ENCODE data around the gene KLHL22.

The KLHL22 gene

DNA sequence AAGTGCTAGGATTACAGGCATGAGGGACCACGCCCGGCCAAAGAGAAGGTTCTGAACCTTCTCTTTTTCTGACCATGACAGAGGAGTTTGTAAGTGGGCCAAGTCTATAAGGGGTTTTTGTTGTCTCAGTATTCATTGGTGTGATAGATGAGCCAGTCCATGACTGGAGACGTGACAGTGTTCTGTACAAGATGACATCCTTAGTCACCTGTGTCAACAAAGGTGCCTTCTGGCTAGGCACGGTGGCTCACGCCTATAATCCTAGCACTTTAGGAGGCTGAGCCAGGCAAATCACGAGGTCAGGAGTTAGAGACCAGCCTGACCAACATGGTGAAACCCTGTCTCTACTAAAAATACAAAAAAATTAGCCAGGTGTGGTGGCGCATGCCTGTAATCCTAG lies 4.2 kb upstream of the KLHL22 start (continued):
- TF ChIP-seq ZNF70 (CRISPR knock-in tag; IDR thresholded peaks at IDR 0.05) (no peak), TCF4 (CRISPR knock-in tag; IDR thresholded peaks at IDR 0.05; ENCODE audit: borderline replicate concordance) (no peak)

DNA sequence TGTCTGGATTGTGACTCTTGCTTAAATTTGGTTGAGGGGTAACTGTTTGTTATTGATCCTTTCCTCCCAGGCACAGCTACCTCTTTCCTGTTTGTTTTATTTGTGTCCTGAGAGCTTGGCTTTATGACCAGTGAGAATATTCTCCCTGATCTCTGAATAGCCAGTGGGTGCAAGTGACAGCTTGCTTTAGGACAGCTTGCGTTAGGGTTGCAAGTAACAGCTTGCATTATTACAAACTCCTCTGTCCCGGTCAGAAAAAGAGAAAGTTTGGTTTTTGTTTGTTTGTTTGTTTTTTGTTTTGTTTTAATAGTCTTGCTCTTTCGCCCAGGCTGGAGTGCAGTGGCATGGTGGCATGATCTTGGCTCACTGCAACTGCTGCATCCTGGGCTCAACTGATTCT lies 3.3 kb upstream of the KLHL22 start:
- no peak for ATAC-seq
- TF ChIP-seq ARNTL (CRISPR knock-in tag; IDR thresholded peaks at IDR 0.05; ENCODE audit: borderline replicate concordance, low read depth), result no peak
- TF ChIP-seq GLIS3 (CRISPR knock-in tag; IDR thresholded peaks at IDR 0.05), result no peak
- TF ChIP-seq, protein P1, sequence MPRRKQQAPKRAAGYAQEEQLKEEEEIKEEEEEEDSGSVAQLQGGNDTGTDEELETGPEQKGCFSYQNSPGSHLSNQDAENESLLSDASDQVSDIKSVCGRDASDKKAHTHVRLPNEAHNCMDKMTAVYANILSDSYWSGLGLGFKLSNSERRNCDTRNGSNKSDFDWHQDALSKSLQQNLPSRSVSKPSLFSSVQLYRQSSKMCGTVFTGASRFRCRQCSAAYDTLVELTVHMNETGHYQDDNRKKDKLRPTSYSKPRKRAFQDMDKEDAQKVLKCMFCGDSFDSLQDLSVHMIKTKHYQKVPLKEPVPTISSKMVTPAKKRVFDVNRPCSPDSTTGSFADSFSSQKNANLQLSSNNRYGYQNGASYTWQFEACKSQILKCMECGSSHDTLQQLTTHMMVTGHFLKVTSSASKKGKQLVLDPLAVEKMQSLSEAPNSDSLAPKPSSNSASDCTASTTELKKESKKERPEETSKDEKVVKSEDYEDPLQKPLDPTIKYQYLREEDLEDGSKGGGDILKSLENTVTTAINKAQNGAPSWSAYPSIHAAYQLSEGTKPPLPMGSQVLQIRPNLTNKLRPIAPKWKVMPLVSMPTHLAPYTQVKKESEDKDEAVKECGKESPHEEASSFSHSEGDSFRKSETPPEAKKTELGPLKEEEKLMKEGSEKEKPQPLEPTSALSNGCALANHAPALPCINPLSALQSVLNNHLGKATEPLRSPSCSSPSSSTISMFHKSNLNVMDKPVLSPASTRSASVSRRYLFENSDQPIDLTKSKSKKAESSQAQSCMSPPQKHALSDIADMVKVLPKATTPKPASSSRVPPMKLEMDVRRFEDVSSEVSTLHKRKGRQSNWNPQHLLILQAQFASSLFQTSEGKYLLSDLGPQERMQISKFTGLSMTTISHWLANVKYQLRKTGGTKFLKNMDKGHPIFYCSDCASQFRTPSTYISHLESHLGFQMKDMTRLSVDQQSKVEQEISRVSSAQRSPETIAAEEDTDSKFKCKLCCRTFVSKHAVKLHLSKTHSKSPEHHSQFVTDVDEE (CRISPR knock-in tag; IDR thresholded peaks at IDR 0.05), result no peak
- TF ChIP-seq RARB (CRISPR knock-in tag; IDR thresholded peaks at IDR 0.05), result no peak
- TF ChIP-seq ZFP3 (CRISPR knock-in tag; IDR thresholded peaks at IDR 0.05), result no peak
- no peak for TF ChIP-seq ZNF8 (CRISPR knock-in tag; IDR thresholded peaks at IDR 0.05)
- TF ChIP-seq PPARA (CRISPR knock-in tag; IDR thresholded peaks at IDR 0.05; ENCODE audit: borderline replicate concordance), result no peak
- TF ChIP-seq ISL1 (CRISPR knock-in tag; IDR thresholded peaks at IDR 0.05), result no peak
- TF ChIP-seq ZNF70 (CRISPR knock-in tag; IDR thresholded peaks at IDR 0.05), result no peak
- TF ChIP-seq TCF4 (CRISPR knock-in tag; IDR thresholded peaks at IDR 0.05; ENCODE audit: borderline replicate concordance), result no peak

DNA sequence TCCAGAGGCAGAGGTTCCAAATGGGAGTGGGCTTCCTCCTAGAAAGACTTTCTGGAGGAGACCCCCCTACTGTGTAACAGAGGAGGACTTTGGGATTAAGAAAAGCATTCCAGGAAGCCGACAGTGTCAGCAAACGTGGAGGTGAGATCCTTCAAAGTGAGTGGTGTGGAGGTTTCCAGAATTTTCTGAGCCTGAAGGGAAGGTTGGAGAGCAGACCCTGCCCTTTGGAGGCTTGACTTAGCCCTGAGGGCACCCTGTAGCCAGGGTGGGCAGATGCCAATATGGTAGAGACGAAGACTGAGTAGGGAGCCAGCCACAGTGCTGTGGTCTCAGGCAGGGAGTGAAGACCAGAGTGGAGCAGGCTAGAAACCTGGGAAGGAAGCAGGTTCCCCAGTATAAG lies 1.8 kb upstream of the KLHL22 start:
- TF ChIP-seq RARB (CRISPR knock-in tag; IDR thresholded peaks at IDR 0.05) (no peak), ARNTL (CRISPR knock-in tag; IDR thresholded peaks at IDR 0.05; ENCODE audit: borderline replicate concordance, low read depth) (no peak), ZC3H10 (CRISPR knock-in tag; IDR thresholded peaks at IDR 0.05) (no peak), ZNF8 (CRISPR knock-in tag; IDR thresholded peaks at IDR 0.05) (no peak), ZNF565 (CRISPR knock-in tag; conservative IDR thresholded peaks at IDR 0.05; ENCODE audit: low read depth) (no peak), ESRRG (CRISPR knock-in tag; IDR thresholded peaks at IDR 0.05) (no peak), GLIS3 (CRISPR knock-in tag; IDR thresholded peaks at IDR 0.05) (no peak), TCF4 (CRISPR knock-in tag; IDR thresholded peaks at IDR 0.05; ENCODE audit: borderline replicate concordance) (no peak)
- TF ChIP-seq, protein P2, sequence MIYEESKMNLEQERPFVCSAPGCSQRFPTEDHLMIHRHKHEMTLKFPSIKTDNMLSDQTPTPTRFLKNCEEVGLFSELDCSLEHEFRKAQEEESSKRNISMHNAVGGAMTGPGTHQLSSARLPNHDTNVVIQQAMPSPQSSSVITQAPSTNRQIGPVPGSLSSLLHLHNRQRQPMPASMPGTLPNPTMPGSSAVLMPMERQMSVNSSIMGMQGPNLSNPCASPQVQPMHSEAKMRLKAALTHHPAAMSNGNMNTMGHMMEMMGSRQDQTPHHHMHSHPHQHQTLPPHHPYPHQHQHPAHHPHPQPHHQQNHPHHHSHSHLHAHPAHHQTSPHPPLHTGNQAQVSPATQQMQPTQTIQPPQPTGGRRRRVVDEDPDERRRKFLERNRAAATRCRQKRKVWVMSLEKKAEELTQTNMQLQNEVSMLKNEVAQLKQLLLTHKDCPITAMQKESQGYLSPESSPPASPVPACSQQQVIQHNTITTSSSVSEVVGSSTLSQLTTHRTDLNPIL (CRISPR knock-in tag; IDR thresholded peaks at IDR 0.05; ENCODE audit: low read depth), result no peak
- no peak for ATAC-seq

DNA sequence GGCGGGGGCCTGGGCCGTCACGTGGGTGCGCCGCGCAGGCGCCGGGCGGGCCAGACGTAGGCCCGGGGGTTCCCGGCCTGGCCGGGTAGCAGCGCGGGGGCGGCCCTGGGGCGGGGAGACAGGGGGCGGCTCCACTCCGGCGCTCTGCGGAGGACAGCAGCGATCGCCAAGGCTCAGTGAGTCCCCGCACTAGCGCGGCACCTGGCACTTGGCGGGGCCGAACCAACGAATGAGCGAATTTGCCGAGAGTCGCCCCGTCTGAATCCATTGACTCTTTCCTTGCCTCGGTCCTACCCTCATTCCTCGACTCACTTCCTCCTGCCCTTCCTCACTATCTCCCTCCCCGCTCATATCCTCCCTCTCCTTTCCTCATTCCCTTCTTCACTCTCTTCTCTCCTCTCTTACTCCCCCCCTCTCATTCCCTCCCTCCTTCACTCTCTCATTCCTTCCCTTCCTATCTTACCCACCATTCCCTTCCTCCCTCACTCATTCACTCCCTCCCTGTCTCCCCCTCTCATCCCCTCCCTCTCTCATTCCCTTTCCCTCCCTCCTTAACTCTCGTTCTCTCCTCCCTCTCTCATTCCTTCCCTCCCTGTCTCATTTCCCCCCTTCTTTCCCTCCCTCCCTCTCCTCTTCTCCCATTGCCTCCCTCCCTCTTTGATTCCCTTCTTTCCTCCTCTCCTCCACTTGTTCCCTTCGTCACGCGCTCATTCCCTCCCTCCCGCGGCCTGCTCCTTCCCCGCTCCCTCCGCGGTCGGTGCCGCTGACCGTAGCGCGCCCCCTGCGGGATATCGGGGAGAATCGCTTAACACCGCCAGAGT lies 476 bp upstream of the KLHL22 start:
- ATAC-seq, result peak; percentile 92
- TF ChIP-seq PPARA (CRISPR knock-in tag; IDR thresholded peaks at IDR 0.05; ENCODE audit: borderline replicate concordance) (no peak), OSR1 (CRISPR knock-in tag; IDR thresholded peaks at IDR 0.05) (no peak), SNAI2 (CRISPR knock-in tag; IDR thresholded peaks at IDR 0.05) (0 out of 2 replicates have a peak, but pooled peaks have one; percentile 57), BACH2 (CRISPR knock-in tag; IDR thresholded peaks at IDR 0.05; ENCODE audit: borderline replicate concordance) (no peak), GLIS3 (CRISPR knock-in tag; IDR thresholded peaks at IDR 0.05) (no peak), TOX (CRISPR knock-in tag; IDR thresholded peaks at IDR 0.05; ENCODE audit: borderline replicate concordance) (no peak), ZFP3 (CRISPR knock-in tag; IDR thresholded peaks at IDR 0.05) (no peak)
- TF ChIP-seq, protein P1 (CRISPR knock-in tag; IDR thresholded peaks at IDR 0.05), result 0 out of 2 replicates have a peak, but pooled peaks have one; percentile 8
- TF ChIP-seq, protein P3, sequence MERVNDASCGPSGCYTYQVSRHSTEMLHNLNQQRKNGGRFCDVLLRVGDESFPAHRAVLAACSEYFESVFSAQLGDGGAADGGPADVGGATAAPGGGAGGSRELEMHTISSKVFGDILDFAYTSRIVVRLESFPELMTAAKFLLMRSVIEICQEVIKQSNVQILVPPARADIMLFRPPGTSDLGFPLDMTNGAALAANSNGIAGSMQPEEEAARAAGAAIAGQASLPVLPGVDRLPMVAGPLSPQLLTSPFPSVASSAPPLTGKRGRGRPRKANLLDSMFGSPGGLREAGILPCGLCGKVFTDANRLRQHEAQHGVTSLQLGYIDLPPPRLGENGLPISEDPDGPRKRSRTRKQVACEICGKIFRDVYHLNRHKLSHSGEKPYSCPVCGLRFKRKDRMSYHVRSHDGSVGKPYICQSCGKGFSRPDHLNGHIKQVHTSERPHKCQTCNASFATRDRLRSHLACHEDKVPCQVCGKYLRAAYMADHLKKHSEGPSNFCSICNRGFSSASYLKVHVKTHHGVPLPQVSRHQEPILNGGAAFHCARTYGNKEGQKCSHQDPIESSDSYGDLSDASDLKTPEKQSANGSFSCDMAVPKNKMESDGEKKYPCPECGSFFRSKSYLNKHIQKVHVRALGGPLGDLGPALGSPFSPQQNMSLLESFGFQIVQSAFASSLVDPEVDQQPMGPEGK (CRISPR knock-in tag; IDR thresholded peaks at IDR 0.05; ENCODE audit: borderline replicate concordance), result peak; percentile 43; the same call in 1 of the 2 replicates
